GM20000 (cell line): Measurements from ENCODE around the gene ERG.

Experiments used
- DNase-seq: peaks from one replicate; pipeline ENCODE4 v3.0.0; 2012; ENCODE audit warnings: low spot score
- CTCF ChIP-seq: IDR thresholded peaks from 2 replicates; pipeline ENCODE4 v1.5.1; 2012; ENCODE audit warnings: mild to moderate bottlenecking, control low read depth; ENCODE audit errors: extremely low read depth, missing control alignments

ERG gene

GRCh38 chr21:38396325-38396724 lies 102.0 kb downstream of the ERG start:
- TF ChIP-seq CTCF, result no peak
- no peak for DNase-seq

- TF ChIP-seq CTCF, result no peak
These were observed 102.7 kb downstream of the ERG start for GRCh38 chr21:38395581-38395980.

GRCh38 chr21:38392661-38393060 lies 105.6 kb downstream of the ERG start:
- DNase-seq, result no peak
- TF ChIP-seq CTCF, result no peak

More at GRCh38 chr21:38395581-38395980, 102.7 kb downstream of the ERG start:
- no peak for DNase-seq

GRCh38 chr21:38389896-38390295 lies 108.4 kb downstream of the ERG start:
- no peak for DNase-seq
- TF ChIP-seq CTCF, result peak; percentile 1

GRCh38 chr21:38389354-38389676 lies 109.0 kb downstream of the ERG start:
- no peak for TF ChIP-seq CTCF
- DNase-seq, result no peak

GRCh38 chr21:38388647-38389353 lies 109.5 kb downstream of the ERG start:
- TF ChIP-seq CTCF, result no peak
- DNase-seq, result no peak

GRCh38 chr21:38388203-38388602 lies 110.1 kb downstream of the ERG start:
- TF ChIP-seq CTCF, result no peak
- DNase-seq, result no peak
